Natural killer cell (primary cell): Measurements from ENCODE around the gene HTR1B. TPM values are rescaled to one million over a fixed set of nuclear protein-coding genes. Genes with fewer than 3 reads are reported as not detected.

Experiments
- ATAC-seq, 3 donors: fragments of 150-1000 bp in 2 of 3; fragments of 200-7000 bp in 1 of 3; cut with Tn5 transposase; 1 replicate in 1 of 3; 2 replicates in 2 of 3; pipeline ENCODE4 v1.10.0; 2021; ENCODE audit warnings: mild to moderate bottlenecking in 2 of 3, moderate library complexity in 2 of 3
- DNase-seq, 2 donors: peaks; one replicate each; pipeline versions ENCODE4 v3.0.0 to v3.0.0-alpha.2; 2013 to 2021; ENCODE audit warnings: mixed read lengths in 1 of 2
- H3K27ac ChIP-seq: one replicate; pipeline ENCODE4 v1.5.1; 2013; ENCODE audit warnings: mild to moderate bottlenecking, low read length
- H3K27me3 ChIP-seq: one replicate; pipeline ENCODE4 v1.6.1; 2013; ENCODE audit warnings: low read length; ENCODE audit not compliant: control insufficient read depth, insufficient read depth
- H3K36me3 ChIP-seq: one replicate; pipeline ENCODE4 v1.6.1; 2013; ENCODE audit warnings: low read length; ENCODE audit not compliant: control insufficient read depth, insufficient read depth
- H3K4me1 ChIP-seq: one replicate; pipeline ENCODE4 v1.6.1; 2013; ENCODE audit warnings: low read length; ENCODE audit not compliant: control insufficient read depth, insufficient read depth
- H3K4me3 ChIP-seq: one replicate; pipeline ENCODE4 v1.5.1; 2013; ENCODE audit warnings: low read length
- H3K9me3 ChIP-seq: one replicate; pipeline ENCODE4 v1.6.1; 2013; ENCODE audit warnings: low read length; ENCODE audit not compliant: control insufficient read depth, insufficient read depth
- H3K27ac Mint-ChIP-seq, 2 donors: one replicate each; pipeline ENCODE4 v1.8.0; 2022; ENCODE audit warnings: mild to moderate bottlenecking in 2 of 2, mixed read lengths in 2 of 2, moderate library complexity in 1 of 2
- H3K27me3 Mint-ChIP-seq, 2 donors: one replicate each; pipeline ENCODE4 v1.8.0; 2022; ENCODE audit warnings: low read depth in 2 of 2, mixed read lengths in 2 of 2
- H3K36me3 Mint-ChIP-seq: one replicate; pipeline ENCODE4 v1.8.0; 2022; ENCODE audit warnings: mixed read lengths
- H3K4me1 Mint-ChIP-seq, 2 donors: one replicate each; pipeline ENCODE4 v1.8.0; 2022; ENCODE audit warnings: mixed read lengths in 2 of 2
- H3K4me3 Mint-ChIP-seq: one replicate; pipeline ENCODE4 v1.8.0; 2022; ENCODE audit warnings: mild to moderate bottlenecking, moderate library complexity, mixed read lengths
- H3K9me3 Mint-ChIP-seq, 2 donors: one replicate each; pipeline ENCODE4 v1.8.0; 2022; ENCODE audit warnings: mixed read lengths in 2 of 2
- CTCF ChIP-seq: fragments of 200-600 bp; IDR thresholded peaks from one replicate; pipeline ENCODE4 v1.8.0; 2022; ENCODE audit warnings: antibody characterized with exemption
- WGBS: methylation state at CpG from one replicate; pipeline ENCODE4 v1.1.7; 2013; ENCODE audit warnings: missing lambda C conversion rate; ENCODE audit not compliant: insufficient coverage; 5-methylcytosine and 5-hydroxymethylcytosine counted together
- intact Hi-C: fragments of 100-400 bp; cut with micrococcal nuclease; formaldehyde crosslinking; loops from one replicate; pipeline ENCODE4 v1.14.2; 2022
- total RNA-seq, 4 donors: library from RNA; stranded (reverse); fragments of 120-200 nt in 1 of 4; gene quantifications; one replicate each; pipeline versions ENCODE4 v1.2.3 to v1.2.4, GENCODE V29; 2013 to 2022

HTR1B gene
- total RNA-seq, 3 donors from 2014 or later (not counting 1 experiment from before 2014, with no cell fraction given): 0.48 TPM; not detected in 2

GRCh38 chr6:77461796-77462195, 1.5 kb downstream of the HTR1B start:
- WGBS: 61% methylated on average over 8 of the region's 8 CpGs
- Histone ChIP-seq H3K27me3 (peaks cover 40% of the 10 kb centered on the region), H3K9me3 (peaks cover 18% of the 10 kb centered on the region), H3K36me3 (no peaks in the 10 kb centered on the region), H3K27ac (no peak overlapping the region), H3K4me3 (no peak overlapping the region), H3K4me1 (peaks cover 34% of the 10 kb centered on the region)
- Mint-ChIP-seq H3K27ac (no peak overlapping the region), H3K36me3 (peaks cover 24% of the 10 kb centered on the region), H3K4me3 (no peak overlapping the region), H3K4me1 (peaks cover 18 to 23% of the 10 kb centered on the region in 2 donors), H3K9me3 (peaks cover 7% of the 10 kb centered on the region in 2 donors), H3K27me3 (peaks cover 35 to 39% of the 10 kb centered on the region in 2 donors)
- intact Hi-C loops: no loop called here
- DNase-seq (no peak), ATAC-seq (no peak)
- TF ChIP-seq CTCF: no peak

GRCh38 chr6:77458421-77458820, 4.9 kb downstream of the HTR1B start:
- no peak for TF ChIP-seq CTCF
- Mint-ChIP-seq H3K36me3 (peaks cover 6% of the 10 kb centered on the region), H3K27me3 (peaks cover 17 to 18% of the 10 kb centered on the region in 2 donors), H3K27ac (no peak overlapping the region), H3K4me3 (no peak overlapping the region), H3K9me3 (peaks cover 0 to 9% of the 10 kb centered on the region in 2 donors), H3K4me1 (peaks cover 9 to 13% of the 10 kb centered on the region in 2 donors)
- H3K36me3 ChIP-seq: no peaks in the 10 kb centered on the region
- H3K27me3 ChIP-seq: peaks cover 17% of the 10 kb centered on the region
- H3K9me3 ChIP-seq: peaks cover 11% of the 10 kb centered on the region
- 100% methylated on average over 1 of the region's 1 CpG for WGBS
- no peak overlapping the region for H3K27ac ChIP-seq
- intact Hi-C loops: no loop called here
- ATAC-seq (no peak), DNase-seq (no peak)
- no peak overlapping the region for H3K4me3 ChIP-seq
- peaks cover 13% of the 10 kb centered on the region for H3K4me1 ChIP-seq

GRCh38 chr6:77457720-77458349, 5.5 kb downstream of the HTR1B start:
- peaks cover 0 to 7% of the 10 kb centered on the region in 2 donors for H3K9me3 Mint-ChIP-seq
- H3K36me3 Mint-ChIP-seq: peaks cover 3% of the 10 kb centered on the region
- peaks cover 12 to 15% of the 10 kb centered on the region in 2 donors for H3K27me3 Mint-ChIP-seq
- ATAC-seq: no peak
- H3K27ac Mint-ChIP-seq: no peak overlapping the region
- peak in 1 of 2 donors; percentile 31 for DNase-seq
- intact Hi-C loops: no loop called here
- WGBS: 24% methylated on average over 5 of the region's 6 CpGs
- peaks cover 7% of the 10 kb centered on the region for H3K4me1 ChIP-seq
- no peak overlapping the region for H3K27ac ChIP-seq
- peaks cover 12% of the 10 kb centered on the region for H3K27me3 ChIP-seq
- peaks cover 7 to 9% of the 10 kb centered on the region in 2 donors for H3K4me1 Mint-ChIP-seq
- H3K4me3 ChIP-seq: no peak overlapping the region
- peaks cover 5% of the 10 kb centered on the region for H3K9me3 ChIP-seq
- H3K36me3 ChIP-seq: no peaks in the 10 kb centered on the region
- peak; percentile 6 for TF ChIP-seq CTCF
- H3K4me3 Mint-ChIP-seq: no peak overlapping the region
